ENCODE data around the gene POLQ. TPM values are rescaled to one million over a fixed set of nuclear protein-coding genes. Genes with fewer than 3 reads are reported as not detected.
"Not testable (repeated sequence)": the region's sequence is repeated elsewhere in the genome, so short reads cannot be mapped to it uniquely, and the experiment has no call there.

The POLQ gene
- total and polyA plus RNA-seq, 10 of the 15 experiments (the other 5 are each of a cell fraction or from before 2014, with no cell fraction given) = 3.3 to 22.4 (median 15.9) TPM

DNA sequence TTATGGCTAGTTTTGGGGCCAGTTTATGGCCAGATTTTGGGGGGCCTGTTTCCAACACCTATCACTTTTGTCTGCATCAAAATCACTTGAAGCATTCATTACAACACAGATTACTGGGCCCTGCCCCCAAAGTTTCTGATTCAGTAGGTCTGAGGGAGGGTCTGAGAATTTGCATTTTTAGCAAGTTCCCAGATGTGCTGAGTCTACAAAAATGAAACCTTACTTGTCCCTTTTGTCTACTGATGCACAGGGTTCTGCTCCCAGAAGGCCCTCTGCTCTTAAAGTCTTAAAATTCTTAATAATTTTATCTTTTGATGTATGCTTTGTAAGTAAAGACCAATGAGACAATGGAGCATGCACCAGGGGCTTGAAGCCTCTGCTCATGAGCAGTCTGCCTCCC lies 146.0 kb downstream of the POLQ start (continued):
- TF ChIP-seq, protein P1, sequence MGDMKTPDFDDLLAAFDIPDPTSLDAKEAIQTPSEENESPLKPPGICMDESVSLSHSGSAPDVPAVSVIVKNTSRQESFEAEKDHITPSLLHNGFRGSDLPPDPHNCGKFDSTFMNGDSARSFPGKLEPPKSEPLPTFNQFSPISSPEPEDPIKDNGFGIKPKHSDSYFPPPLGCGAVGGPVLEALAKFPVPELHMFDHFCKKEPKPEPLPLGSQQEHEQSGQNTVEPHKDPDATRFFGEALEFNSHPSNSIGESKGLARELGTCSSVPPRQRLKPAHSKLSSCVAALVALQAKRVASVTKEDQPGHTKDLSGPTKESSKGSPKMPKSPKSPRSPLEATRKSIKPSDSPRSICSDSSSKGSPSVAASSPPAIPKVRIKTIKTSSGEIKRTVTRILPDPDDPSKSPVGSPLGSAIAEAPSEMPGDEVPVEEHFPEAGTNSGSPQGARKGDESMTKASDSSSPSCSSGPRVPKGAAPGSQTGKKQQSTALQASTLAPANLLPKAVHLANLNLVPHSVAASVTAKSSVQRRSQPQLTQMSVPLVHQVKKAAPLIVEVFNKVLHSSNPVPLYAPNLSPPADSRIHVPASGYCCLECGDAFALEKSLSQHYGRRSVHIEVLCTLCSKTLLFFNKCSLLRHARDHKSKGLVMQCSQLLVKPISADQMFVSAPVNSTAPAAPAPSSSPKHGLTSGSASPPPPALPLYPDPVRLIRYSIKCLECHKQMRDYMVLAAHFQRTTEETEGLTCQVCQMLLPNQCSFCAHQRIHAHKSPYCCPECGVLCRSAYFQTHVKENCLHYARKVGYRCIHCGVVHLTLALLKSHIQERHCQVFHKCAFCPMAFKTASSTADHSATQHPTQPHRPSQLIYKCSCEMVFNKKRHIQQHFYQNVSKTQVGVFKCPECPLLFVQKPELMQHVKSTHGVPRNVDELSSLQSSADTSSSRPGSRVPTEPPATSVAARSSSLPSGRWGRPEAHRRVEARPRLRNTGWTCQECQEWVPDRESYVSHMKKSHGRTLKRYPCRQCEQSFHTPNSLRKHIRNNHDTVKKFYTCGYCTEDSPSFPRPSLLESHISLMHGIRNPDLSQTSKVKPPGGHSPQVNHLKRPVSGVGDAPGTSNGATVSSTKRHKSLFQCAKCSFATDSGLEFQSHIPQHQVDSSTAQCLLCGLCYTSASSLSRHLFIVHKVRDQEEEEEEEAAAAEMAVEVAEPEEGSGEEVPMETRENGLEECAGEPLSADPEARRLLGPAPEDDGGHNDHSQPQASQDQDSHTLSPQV (IDR thresholded peaks at IDR 0.05) = no peak
- TF ChIP-seq RELB (IDR thresholded peaks at IDR 0.05; ENCODE audit: low read depth) (no peak), POLR2AphosphoS2 (IDR thresholded peaks at IDR 0.05; ENCODE audit: low read depth, low read length) (no peak), EGR1 (IDR thresholded peaks at IDR 0.05; ENCODE audit: borderline replicate concordance in 1 of 2, low read depth in 2 of 2, low read length in 2 of 2) (no peak), BRCA1 (IDR thresholded peaks at IDR 0.05; ENCODE audit: low read depth, low read length) (no peak), ASH2L (IDR thresholded peaks at IDR 0.05; ENCODE audit: borderline replicate concordance, low read depth) (no peak), NFIC (IDR thresholded peaks at IDR 0.05; ENCODE audit: low read depth, low read length) (no peak)
- TF ChIP-seq, protein P2, sequence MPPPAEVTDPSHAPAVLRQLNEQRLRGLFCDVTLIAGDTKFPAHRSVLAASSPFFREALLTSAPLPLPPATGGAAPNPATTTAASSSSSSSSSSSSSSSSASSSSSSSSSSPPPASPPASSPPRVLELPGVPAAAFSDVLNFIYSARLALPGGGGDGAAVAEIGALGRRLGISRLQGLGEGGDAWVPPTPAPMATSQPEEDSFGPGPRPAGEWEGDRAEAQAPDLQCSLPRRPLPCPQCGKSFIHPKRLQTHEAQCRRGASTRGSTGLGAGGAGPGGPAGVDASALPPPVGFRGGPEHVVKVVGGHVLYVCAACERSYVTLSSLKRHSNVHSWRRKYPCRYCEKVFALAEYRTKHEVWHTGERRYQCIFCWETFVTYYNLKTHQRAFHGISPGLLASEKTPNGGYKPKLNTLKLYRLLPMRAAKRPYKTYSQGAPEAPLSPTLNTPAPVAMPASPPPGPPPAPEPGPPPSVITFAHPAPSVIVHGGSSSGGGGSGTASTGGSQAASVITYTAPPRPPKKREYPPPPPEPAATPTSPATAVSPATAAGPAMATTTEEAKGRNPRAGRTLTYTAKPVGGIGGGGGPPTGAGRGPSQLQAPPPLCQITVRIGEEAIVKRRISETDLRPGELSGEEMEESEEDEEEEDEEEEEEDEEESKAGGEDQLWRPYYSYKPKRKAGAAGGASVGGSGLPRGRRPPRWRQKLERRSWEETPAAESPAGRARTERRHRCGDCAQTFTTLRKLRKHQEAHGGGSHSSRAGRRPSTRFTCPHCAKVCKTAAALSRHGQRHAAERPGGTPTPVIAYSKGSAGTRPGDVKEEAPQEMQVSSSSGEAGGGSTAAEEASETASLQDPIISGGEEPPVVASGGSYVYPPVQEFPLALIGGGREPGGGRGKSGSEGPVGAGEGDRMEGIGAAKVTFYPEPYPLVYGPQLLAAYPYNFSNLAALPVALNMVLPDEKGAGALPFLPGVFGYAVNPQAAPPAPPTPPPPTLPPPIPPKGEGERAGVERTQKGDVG (CRISPR knock-in tag; IDR thresholded peaks at IDR 0.05) = no peak

GRCh38 chr3:121398051-121398450 lies 147.7 kb downstream of the POLQ start:
- H3K4me1 ChIP-seq (ENCODE audit: control insufficient read depth, insufficient read depth, low read length); H3K36me3 ChIP-seq (ENCODE audit: control insufficient read depth in 2 of 2, insufficient read depth in 2 of 2, low read length in 1 of 2); H3K9ac ChIP-seq (ENCODE audit: control insufficient read depth, insufficient read depth, low read length); H2AFZ ChIP-seq (ENCODE audit: control insufficient read depth, low read depth, low read length); H3K9me3 ChIP-seq (replicated peaks; ENCODE audit: control insufficient read depth, insufficient read depth, low read length); H3K79me2 ChIP-seq (ENCODE audit: control insufficient read depth, insufficient read depth, low read length); H3K27me3 ChIP-seq (replicated peaks in 1 of 2; ENCODE audit: control insufficient read depth in 2 of 2, insufficient read depth in 2 of 2, low read length in 1 of 2); H3K4me2 ChIP-seq (ENCODE audit: control insufficient read depth, insufficient read depth); H4K20me1 ChIP-seq (ENCODE audit: control insufficient read depth, insufficient read depth); POLR2A ChIA-PET; RAD21 ChIA-PET (ENCODE audit: unreplicated experiment); H3K4me3 ChIP-seq; DNase-seq (ENCODE audit: low read depth, low spot score); intact Hi-C loops (cut with micrococcal nuclease; ENCODE audit: unreplicated experiment); CTCF ChIA-PET; FAIRE-seq; H3K27ac ChIP-seq (ENCODE audit: control insufficient read depth, insufficient read depth); BruUV-seq (replicated peaks); in situ Hi-C loops (cut with MboI); ATAC-seq: not testable (repeated sequence)
- SMC1A ChIA-PET (ENCODE audit: uncharacterized antibody, unreplicated experiment) = interaction anchor here (1.2 kb wide), 1 partner anchor 18 kb away, joined by 3 read pairs; no protein-coding TSS in a partner anchor
- 62% methylated on average over 8 of the region's 8 CpGs for WGBS (ENCODE audit: insufficient coverage, insufficient replicate concordance, low lambda C conversion rate, missing lambda C conversion rate)

Measured in GM12878 (cell line).